ENCODE data around the gene FOXP2.
"Not testable (repeated sequence)": the region's sequence is repeated elsewhere in the genome, so short reads cannot be mapped to it uniquely, and the experiment has no call there.

Gene FOXP2

GRCh38 chr7:114540291-114540690, 125.7 kb downstream of the FOXP2 start:
- H3K4me3 ChIP-seq (replicated peaks in 1 of 2; ENCODE audit: low read depth in 2 of 2, low read length in 2 of 2) = no peak overlapping the region
- TF ChIP-seq CTCF (IDR thresholded peaks at IDR 0.05; ENCODE audit: low read depth, low read length) = no peak
- DNase-seq (ENCODE audit: low read depth in 2 of 2) = no peak

- DNase-seq (ENCODE audit: low read depth in 2 of 2); H3K4me3 ChIP-seq (replicated peaks in 1 of 2; ENCODE audit: low read depth in 2 of 2, low read length in 2 of 2): not testable (repeated sequence)
Measured at GRCh38 chr7:114547346-114547745, 132.7 kb downstream of the FOXP2 start.

- H3K4me3 ChIP-seq (replicated peaks in 1 of 2; ENCODE audit: low read depth in 2 of 2, low read length in 2 of 2) = no peak overlapping the region
- peak in 1 of 2 donors; percentile 10 for DNase-seq (ENCODE audit: low read depth in 2 of 2)
- no peak for TF ChIP-seq CTCF (IDR thresholded peaks at IDR 0.05; ENCODE audit: low read depth, low read length)
Measured at GRCh38 chr7:114548081-114548980, 133.7 kb downstream of the FOXP2 start.

GRCh38 chr7:114554781-114555537, 140.3 kb downstream of the FOXP2 start:
- peak; percentile 22 to 63 for DNase-seq (ENCODE audit: low read depth in 2 of 2)
- TF ChIP-seq CTCF (IDR thresholded peaks at IDR 0.05; ENCODE audit: low read depth, low read length) = no peak
- no peak overlapping the region for H3K4me3 ChIP-seq (replicated peaks in 1 of 2; ENCODE audit: low read depth in 2 of 2, low read length in 2 of 2)

GRCh38 chr7:114567416-114567815, 152.8 kb downstream of the FOXP2 start:
- no peak for DNase-seq (ENCODE audit: low read depth in 2 of 2)
- no peak for TF ChIP-seq CTCF (IDR thresholded peaks at IDR 0.05; ENCODE audit: low read depth, low read length)
- H3K4me3 ChIP-seq (replicated peaks in 1 of 2; ENCODE audit: low read depth in 2 of 2, low read length in 2 of 2) = no peak overlapping the region

- TF ChIP-seq CTCF (IDR thresholded peaks at IDR 0.05; ENCODE audit: low read depth, low read length) = no peak
- no peak for DNase-seq (ENCODE audit: low read depth in 2 of 2)
- H3K4me3 ChIP-seq (replicated peaks in 1 of 2; ENCODE audit: low read depth in 2 of 2, low read length in 2 of 2) = no peak overlapping the region
Measured at GRCh38 chr7:114569220-114569619, 154.6 kb downstream of the FOXP2 start.

- TF ChIP-seq CTCF (IDR thresholded peaks at IDR 0.05; ENCODE audit: low read depth, low read length) = no peak
- DNase-seq (ENCODE audit: low read depth in 2 of 2) = peak; percentile 4 to 75
- H3K4me3 ChIP-seq (replicated peaks in 1 of 2; ENCODE audit: low read depth in 2 of 2, low read length in 2 of 2) = no peak overlapping the region
Measured at GRCh38 chr7:114574384-114574783, 159.8 kb downstream of the FOXP2 start.
